HEK293 (cell line): ENCODE results near the gene SYT2.

Experiments
- CTCF ChIA-PET: fragments of 350-600 bp; formaldehyde crosslinking; extraction: SDS; loops from one replicate; lab custom pipeline; 2021; ENCODE audit warnings: antibody characterized with exemption; lab: Yijun Ruan, JAX
- POLR2A ChIA-PET: fragments of 300-600 bp; formaldehyde crosslinking; extraction: SDS; loops from one replicate; lab custom pipeline; 2020; ENCODE audit warnings: antibody characterized with exemption, inconsistent platforms; lab: Yijun Ruan, JAX
- H3K27ac ChIP-seq: fragments of 200-500 bp; sonication (Bioruptor generic); 2 replicates; pipeline ENCODE4 v1.5.1; 2014; ENCODE audit warnings: low read depth, low read length, control low read depth, inconsistent platforms; ENCODE audit errors: extremely low read depth
- H3K36me3 ChIP-seq, 2 experiments: fragments of 200-500 bp in 1 of 2; sonication (Bioruptor generic) in 1 of 2; 1 replicate in 1 of 2; 2 replicates in 1 of 2; pipeline ENCODE4 v1.5.1; 2014 to 2017; ENCODE audit warnings: inconsistent platforms in 2 of 2, low read length in 2 of 2; ENCODE audit not compliant: control insufficient read depth in 2 of 2, insufficient read depth in 1 of 2
- H3K4me1 ChIP-seq: fragments of 200-500 bp; sonication (Bioruptor generic); 2 replicates; pipeline ENCODE4 v1.5.1; 2014; ENCODE audit warnings: mild to moderate bottlenecking, low read length, inconsistent platforms; ENCODE audit not compliant: control insufficient read depth, insufficient read depth
- H3K4me3 ChIP-seq: 2 replicates; pipeline ENCODE4 v1.5.1; 2011; ENCODE audit warnings: low read depth, mild to moderate bottlenecking, control low read depth, low read length, moderate library complexity
- H3K9me3 ChIP-seq: fragments of 200-500 bp; sonication (Bioruptor generic); 2 replicates; pipeline ENCODE4 v1.5.1; 2014; ENCODE audit warnings: low read depth, low read length, inconsistent platforms; ENCODE audit not compliant: control insufficient read depth, insufficient read depth
- PRDM1 ChIP-seq: fragments of 450-650 bp; formaldehyde crosslinking; IDR thresholded peaks from 2 replicates; pipeline ENCODE4; 2016; ENCODE audit warnings: missing biosample characterization, missing genetic modification characterization
- SCRT1 ChIP-seq: fragments of 450-650 bp; formaldehyde crosslinking; IDR thresholded peaks from 2 replicates; pipeline ENCODE4 v1.5.1; 2016; ENCODE audit warnings: missing biosample characterization, missing genetic modification characterization, borderline replicate concordance
- SCRT2 ChIP-seq: fragments of 450-650 bp; formaldehyde crosslinking; IDR thresholded peaks from 2 replicates; pipeline ENCODE4 v1.5.1; 2016; ENCODE audit warnings: missing biosample characterization, missing genetic modification characterization
- SETDB1 ChIP-seq: IDR thresholded peaks from one replicate; pipeline ENCODE4 v1.6.1; 2017; ENCODE audit warnings: mild to moderate bottlenecking, low read length, moderate library complexity, mixed read lengths; ENCODE audit not compliant: insufficient read length
- SP7 ChIP-seq: fragments of 450-650 bp; formaldehyde crosslinking; IDR thresholded peaks from 2 replicates; pipeline ENCODE4 v1.5.1; 2016; ENCODE audit warnings: missing biosample characterization, missing genetic modification characterization
- ZBTB10 ChIP-seq: fragments of 450-650 bp; formaldehyde crosslinking; IDR thresholded peaks from 2 replicates; pipeline ENCODE4 v1.5.1; 2016; ENCODE audit warnings: missing biosample characterization, missing genetic modification characterization
- ZIC2 ChIP-seq: fragments of 450-650 bp; formaldehyde crosslinking; IDR thresholded peaks from 2 replicates; pipeline ENCODE4 v1.5.1; 2016; ENCODE audit warnings: missing biosample characterization, missing genetic modification characterization
- ZNF391 ChIP-seq: fragments of 450-650 bp; formaldehyde crosslinking; IDR thresholded peaks from 2 replicates; pipeline ENCODE4 v1.5.1; 2016; ENCODE audit warnings: low read depth, missing biosample characterization, missing genetic modification characterization, borderline replicate concordance
- ZNF423 ChIP-seq: fragments of 450-650 bp; formaldehyde crosslinking; IDR thresholded peaks from 2 replicates; pipeline ENCODE4 v1.5.1; 2016; ENCODE audit warnings: missing biosample characterization, missing genetic modification characterization
- ZNF488 ChIP-seq: fragments of 450-650 bp; formaldehyde crosslinking; IDR thresholded peaks from 2 replicates; pipeline ENCODE4 v1.5.1; 2016; ENCODE audit warnings: missing biosample characterization, missing genetic modification characterization
- ZNF501 ChIP-seq: fragments of 450-650 bp; formaldehyde crosslinking; IDR thresholded peaks from 2 replicates; pipeline ENCODE4 v1.5.1; 2016; ENCODE audit warnings: missing biosample characterization, missing genetic modification characterization
- ZNF654 ChIP-seq: fragments of 450-650 bp; formaldehyde crosslinking; IDR thresholded peaks from 2 replicates; pipeline ENCODE4 v1.5.1; 2016; ENCODE audit warnings: low read depth, missing biosample characterization, missing genetic modification characterization
- ZNF660 ChIP-seq: fragments of 450-650 bp; IDR thresholded peaks from 2 replicates; pipeline ENCODE4 v1.5.1; 2018; ENCODE audit warnings: missing biosample characterization, mild to moderate bottlenecking, missing genetic modification characterization
- ZNF792 ChIP-seq: fragments of 450-650 bp; formaldehyde crosslinking; IDR thresholded peaks from 2 replicates; pipeline ENCODE4 v1.5.1; 2016; ENCODE audit warnings: missing biosample characterization, missing genetic modification characterization
- TF ChIP-seq, protein P1 (sequence below): fragments of 450-650 bp; formaldehyde crosslinking; IDR thresholded peaks from 2 replicates; pipeline ENCODE4 v1.5.1; 2016; ENCODE audit warnings: missing biosample characterization, missing genetic modification characterization, borderline replicate concordance

SYT2 gene

GRCh38 chr1:202664083-202664482, 46.2 kb downstream of the SYT2 start:
- no peaks in the 10 kb centered on the region for H3K36me3 ChIP-seq
- ChIA-PET CTCF (interaction anchor here (0.6 to 1.3 kb wide), 2 partner anchors 49 to 200 kb away, joined by 3 read pairs; no protein-coding TSS in a partner anchor), POLR2A (no interaction called here)
- H3K9me3 ChIP-seq = no peaks in the 10 kb centered on the region
- H3K4me3 ChIP-seq = no peak overlapping the region
- H3K4me1 ChIP-seq = no peaks in the 10 kb centered on the region
- no peak overlapping the region for H3K27ac ChIP-seq
- TF ChIP-seq ZNF660 = no peak

GRCh38 chr1:202663131-202663530, 47.1 kb downstream of the SYT2 start:
- POLR2A ChIA-PET = no interaction called here
- Histone ChIP-seq H3K4me1 (no peaks in the 10 kb centered on the region), H3K4me3 (no peak overlapping the region), H3K9me3 (no peaks in the 10 kb centered on the region)
- no peak for TF ChIP-seq ZNF423 (tag by site-specific recombination)
- no peak for TF ChIP-seq ZNF391 (tag by site-specific recombination)
- TF ChIP-seq, all 188 proteins: peak for 0
- CTCF ChIA-PET = interaction anchor here (1.3 kb wide), 1 partner anchor 50 kb away, joined by 3 read pairs; no protein-coding TSS in a partner anchor
- Histone ChIP-seq H3K36me3 (no peaks in the 10 kb centered on the region), H3K27ac (no peak overlapping the region)

DNA sequence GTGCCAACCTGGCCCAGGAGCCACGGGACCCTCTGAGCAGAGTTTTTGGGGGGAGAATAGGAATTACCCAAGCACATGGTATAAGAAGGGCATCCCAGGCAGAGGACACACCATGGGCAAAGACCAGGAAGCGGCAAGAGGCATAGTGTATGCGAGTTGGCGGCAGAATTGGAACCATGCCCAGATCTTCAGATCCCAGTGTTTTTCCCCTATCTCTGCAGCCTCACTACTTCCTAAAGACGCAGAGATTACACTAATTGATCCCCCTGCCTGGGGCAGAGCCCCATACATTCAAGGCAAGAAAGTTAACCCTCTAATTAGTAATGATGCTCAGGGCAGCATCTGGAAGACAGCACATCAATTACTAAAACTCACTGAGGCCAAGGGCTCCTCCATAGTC, 48.2 kb downstream of the SYT2 start:
- POLR2A ChIA-PET = no interaction called here
- Histone ChIP-seq H3K36me3 (no peaks in the 10 kb centered on the region), H3K9me3 (no peaks in the 10 kb centered on the region), H3K27ac (no peak overlapping the region), H3K4me1 (no peaks in the 10 kb centered on the region), H3K4me3 (no peak overlapping the region)
- CTCF ChIA-PET = interaction anchor here (2.1 kb wide), 1 partner anchor 50 kb away, joined by 4 read pairs; no protein-coding TSS in a partner anchor
- no peak for TF ChIP-seq SETDB1
- peak; percentile 26; the same call in 1 of the 2 replicates for TF ChIP-seq SP7 (tag by site-specific recombination)

- CTCF ChIA-PET = interaction anchor here (0.6 to 2.1 kb wide), 6 partner anchors 22 to 541 kb away, joined by 3 to 7 read pairs (median 4); no protein-coding TSS in a partner anchor
- no peak overlapping the region for H3K27ac ChIP-seq
- TF ChIP-seq ZNF501 (tag by site-specific recombination) = no peak
- TF ChIP-seq ZNF654 (tag by site-specific recombination) = peak; percentile 13; the same call in 1 of the 2 replicates
- peak; percentile 23; the same call in 1 of the 2 replicates for TF ChIP-seq ZIC2 (tag by site-specific recombination)
- no peak for TF ChIP-seq ZNF660
- TF ChIP-seq, all 188 proteins: peak for 2
- H3K4me3 ChIP-seq = no peak overlapping the region
- no peaks in the 10 kb centered on the region for H3K36me3 ChIP-seq
- H3K4me1 ChIP-seq = no peaks in the 10 kb centered on the region
- POLR2A ChIA-PET = no interaction called here
- H3K9me3 ChIP-seq = no peaks in the 10 kb centered on the region
Observed at GRCh38 chr1:202661136-202661845, 49.0 kb downstream of the SYT2 start.

GRCh38 chr1:202659974-202660373, 50.3 kb downstream of the SYT2 start:
- H3K27ac ChIP-seq = no peak overlapping the region
- POLR2A ChIA-PET = no interaction called here
- H3K9me3 ChIP-seq = no peaks in the 10 kb centered on the region
- CTCF ChIA-PET = interaction anchor here (0.9 to 2.1 kb wide), 11 partner anchors 23 to 120 kb away, joined by 3 to 10 read pairs (median 4); no protein-coding TSS in a partner anchor
- no peak overlapping the region for H3K4me3 ChIP-seq
- H3K36me3 ChIP-seq = no peaks in the 10 kb centered on the region
- no peaks in the 10 kb centered on the region for H3K4me1 ChIP-seq
- TF ChIP-seq PRDM1 (tag by site-specific recombination) (no peak), ZBTB10 (tag by site-specific recombination) (no peak), SCRT2 (no peak), ZNF488 (no peak), SCRT1 (no peak), SP7 (tag by site-specific recombination) (no peak), ZNF391 (tag by site-specific recombination) (no peak), ZNF792 (no peak)
- TF ChIP-seq, protein P1, sequence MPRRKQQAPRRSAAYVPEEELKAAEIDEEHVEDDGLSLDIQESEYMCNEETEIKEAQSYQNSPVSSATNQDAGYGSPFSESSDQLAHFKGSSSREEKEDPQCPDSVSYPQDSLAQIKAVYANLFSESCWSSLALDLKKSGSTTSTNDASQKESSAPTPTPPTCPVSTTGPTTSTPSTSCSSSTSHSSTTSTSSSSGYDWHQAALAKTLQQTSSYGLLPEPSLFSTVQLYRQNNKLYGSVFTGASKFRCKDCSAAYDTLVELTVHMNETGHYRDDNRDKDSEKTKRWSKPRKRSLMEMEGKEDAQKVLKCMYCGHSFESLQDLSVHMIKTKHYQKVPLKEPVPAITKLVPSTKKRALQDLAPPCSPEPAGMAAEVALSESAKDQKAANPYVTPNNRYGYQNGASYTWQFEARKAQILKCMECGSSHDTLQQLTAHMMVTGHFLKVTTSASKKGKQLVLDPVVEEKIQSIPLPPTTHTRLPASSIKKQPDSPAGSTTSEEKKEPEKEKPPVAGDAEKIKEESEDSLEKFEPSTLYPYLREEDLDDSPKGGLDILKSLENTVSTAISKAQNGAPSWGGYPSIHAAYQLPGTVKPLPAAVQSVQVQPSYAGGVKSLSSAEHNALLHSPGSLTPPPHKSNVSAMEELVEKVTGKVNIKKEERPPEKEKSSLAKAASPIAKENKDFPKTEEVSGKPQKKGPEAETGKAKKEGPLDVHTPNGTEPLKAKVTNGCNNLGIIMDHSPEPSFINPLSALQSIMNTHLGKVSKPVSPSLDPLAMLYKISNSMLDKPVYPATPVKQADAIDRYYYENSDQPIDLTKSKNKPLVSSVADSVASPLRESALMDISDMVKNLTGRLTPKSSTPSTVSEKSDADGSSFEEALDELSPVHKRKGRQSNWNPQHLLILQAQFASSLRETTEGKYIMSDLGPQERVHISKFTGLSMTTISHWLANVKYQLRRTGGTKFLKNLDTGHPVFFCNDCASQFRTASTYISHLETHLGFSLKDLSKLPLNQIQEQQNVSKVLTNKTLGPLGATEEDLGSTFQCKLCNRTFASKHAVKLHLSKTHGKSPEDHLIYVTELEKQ (tag by site-specific recombination) = no peak
